Measurements from ENCODE around the gene PRKAG3.

The PRKAG3 gene

DNA sequence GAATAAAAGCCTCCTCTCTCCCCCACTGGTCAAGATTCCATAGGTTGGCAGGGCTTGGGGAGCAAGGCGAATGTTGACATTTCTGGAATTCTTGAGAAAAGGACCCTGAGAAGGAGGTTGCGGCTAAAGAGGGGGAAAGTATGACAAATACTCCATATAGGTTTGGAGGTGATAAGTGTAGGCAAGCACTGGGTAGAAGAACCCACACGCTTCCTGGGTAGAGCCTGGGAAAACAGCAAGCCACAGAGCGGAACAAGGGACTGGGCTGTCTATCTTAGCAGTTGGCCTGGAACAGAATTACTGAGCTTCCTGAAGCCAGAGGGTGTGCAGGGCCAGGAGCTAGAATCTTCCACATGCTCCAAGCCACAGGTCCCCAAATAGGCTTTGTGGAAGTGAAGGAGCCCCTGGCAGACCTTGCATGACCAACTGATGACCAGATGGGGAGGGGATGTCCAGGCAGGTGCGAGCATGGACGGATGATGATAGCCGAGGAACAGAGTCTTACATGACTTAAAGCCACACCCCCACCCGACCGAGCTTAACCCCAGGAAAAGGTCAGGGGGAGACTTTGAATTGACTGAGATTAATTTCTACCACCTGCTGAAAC is 9.9 kb downstream of the PRKAG3 start:
- DNase-seq (ENCODE audit: insufficient read length, low spot score), result no peak
- no peak for FAIRE-seq
- no peak for TF ChIP-seq CTCF (IDR thresholded peaks at IDR 0.05; ENCODE audit: insufficient read depth, missing control alignments)

DNA sequence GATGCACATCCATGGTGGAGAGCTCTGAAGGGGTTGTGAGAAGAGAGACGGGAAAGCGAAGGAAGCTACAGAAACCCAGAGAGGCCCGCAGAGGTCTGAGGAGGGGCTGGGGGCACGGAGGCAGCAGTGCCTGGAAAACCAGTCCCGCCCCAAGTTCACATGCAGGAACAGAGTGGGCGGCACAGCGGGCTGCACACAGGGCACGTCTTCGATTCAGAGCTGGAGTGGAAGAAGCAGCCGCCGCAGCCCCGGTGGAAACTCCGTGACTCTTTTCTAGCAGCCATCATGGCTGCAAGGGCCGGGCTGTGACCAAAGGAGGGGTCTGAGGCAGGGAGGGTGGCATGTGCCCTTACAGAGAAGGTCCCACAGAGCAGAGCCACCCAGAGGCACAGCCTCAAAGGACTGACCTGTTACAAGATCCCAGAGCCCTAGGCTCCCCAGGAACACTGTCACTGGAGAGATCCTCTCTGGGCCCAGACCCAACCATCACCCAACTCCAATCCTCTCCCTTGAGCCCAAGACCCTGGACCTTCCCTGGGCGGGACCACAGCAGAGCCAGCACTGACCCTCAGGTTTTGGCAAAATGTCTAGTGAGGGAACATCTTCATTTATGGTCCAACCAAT is 10.7 kb downstream of the PRKAG3 start:
- FAIRE-seq, result no peak
- TF ChIP-seq CTCF (IDR thresholded peaks at IDR 0.05; ENCODE audit: insufficient read depth, missing control alignments), result no peak
- no peak for DNase-seq (ENCODE audit: insufficient read length, low spot score)

GRCh38 chr2:218819093-218819492 is 12.5 kb downstream of the PRKAG3 start:
- TF ChIP-seq CTCF (IDR thresholded peaks at IDR 0.05; ENCODE audit: insufficient read depth, missing control alignments), result no peak
- FAIRE-seq (no peak), DNase-seq (ENCODE audit: insufficient read length, low spot score) (no peak)

DNA sequence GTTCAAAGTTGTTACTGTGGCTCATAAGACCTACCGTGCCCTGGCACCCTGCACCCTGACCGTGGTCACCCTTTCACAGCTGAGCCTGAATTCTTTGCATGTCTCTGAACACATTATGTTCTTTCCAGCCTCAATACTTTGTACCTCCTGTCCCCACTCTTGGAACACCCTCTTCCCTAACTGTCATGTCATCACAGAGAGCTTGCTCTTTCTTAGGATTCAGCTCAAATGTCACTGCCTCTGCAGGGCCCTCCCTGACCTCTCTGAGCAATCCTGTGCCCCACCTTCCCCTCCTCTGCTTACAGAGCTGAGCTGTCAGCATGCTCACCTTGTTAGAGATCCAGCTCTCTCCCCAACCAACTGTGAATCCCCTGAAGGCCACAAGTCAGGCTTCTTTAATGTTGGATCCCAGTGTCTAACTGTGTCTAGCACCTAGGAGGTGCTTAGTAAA is 15.0 kb downstream of the PRKAG3 start:
- TF ChIP-seq CTCF (IDR thresholded peaks at IDR 0.05; ENCODE audit: insufficient read depth, missing control alignments), result no peak
- DNase-seq (ENCODE audit: insufficient read length, low spot score) (no peak), FAIRE-seq (no peak)

DNA sequence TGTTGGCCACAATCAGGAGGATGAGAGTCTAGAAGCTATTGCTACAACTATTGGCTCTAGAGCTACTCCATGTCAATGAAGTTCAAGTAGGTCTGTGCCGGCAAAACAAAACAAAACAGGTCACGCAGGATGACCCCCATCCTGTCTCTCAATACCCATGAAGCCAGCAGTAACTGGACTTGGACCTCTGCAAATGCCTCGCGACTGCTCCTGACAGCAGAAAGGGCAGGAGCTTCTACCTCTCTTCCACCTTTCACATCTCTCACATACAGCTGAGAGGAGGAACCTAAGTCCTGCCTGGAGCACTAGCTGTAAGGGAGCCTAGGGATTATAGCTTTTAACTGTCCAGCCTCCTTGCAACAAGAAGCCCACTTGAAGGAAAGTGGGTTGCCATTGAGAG is 16.0 kb downstream of the PRKAG3 start:
- no peak for TF ChIP-seq CTCF (IDR thresholded peaks at IDR 0.05; ENCODE audit: insufficient read depth, missing control alignments)
- no peak for DNase-seq (ENCODE audit: insufficient read length, low spot score)
- FAIRE-seq, result no peak

- no peak for TF ChIP-seq CTCF (IDR thresholded peaks at IDR 0.05; ENCODE audit: insufficient read depth, missing control alignments)
- no peak for DNase-seq (ENCODE audit: insufficient read length, low spot score)
- no peak for FAIRE-seq
These were observed 16.4 kb downstream of the PRKAG3 start for GRCh38 chr2:218815244-218815637.

- FAIRE-seq (no peak), DNase-seq (ENCODE audit: insufficient read length, low spot score) (no peak)
- no peak for TF ChIP-seq CTCF (IDR thresholded peaks at IDR 0.05; ENCODE audit: insufficient read depth, missing control alignments)
These were observed 16.9 kb downstream of the PRKAG3 start for GRCh38 chr2:218814540-218815243.

Measured in D721Med (cell line).